Ecto neural progenitor cell (in vitro differentiated cells): Measurements from ENCODE around the gene SCML2.
"Not testable (repeated sequence)": the region's sequence is repeated elsewhere in the genome, so short reads cannot be mapped to it uniquely, and the experiment has no call there.

Experiments
- DNase-seq: peaks from one replicate; pipeline ENCODE4 v3.0.0-alpha.2; 2018; ENCODE audit warnings: low spot score

SCML2 gene

GRCh38 chrX:18271309-18271708 lies 83.2 kb downstream of the SCML2 start:
- no peak for DNase-seq

- DNase-seq, result no peak
These were observed 99.4 kb downstream of the SCML2 start for GRCh38 chrX:18255059-18255458.

GRCh38 chrX:18252644-18253359 lies 101.7 kb downstream of the SCML2 start:
- no peak for DNase-seq

GRCh38 chrX:18229646-18230045 lies 124.8 kb downstream of the SCML2 start:
- not testable (repeated sequence) for DNase-seq

- no peak for DNase-seq
These were observed 126.4 kb downstream of the SCML2 start for GRCh38 chrX:18228069-18228468.

- no peak for DNase-seq
These were observed 127.0 kb downstream of the SCML2 start for GRCh38 chrX:18227458-18227857.

GRCh38 chrX:18220786-18221185 lies 133.7 kb downstream of the SCML2 start, which contains the start of gene BEND2:
Gene BEND2, minus strand, starts transcription at chrX:18220886. Its CDS starts 136 bp downstream, at chrX:18220750.
- DNase-seq, result no peak

- DNase-seq, result no peak
These were observed 144.0 kb downstream of the SCML2 start for GRCh38 chrX:18210470-18210869.

GRCh38 chrX:18206657-18207056 lies 147.8 kb downstream of the SCML2 start:
- no peak for DNase-seq

- no peak for DNase-seq
These were observed 150.9 kb downstream of the SCML2 start for GRCh38 chrX:18203631-18204030.

GRCh38 chrX:18194688-18195087 lies 159.8 kb downstream of the SCML2 start:
- no peak for DNase-seq
